ENCODE measurements around the gene TXNRD2. TPM values are rescaled to one million over a fixed set of nuclear protein-coding genes. Genes with fewer than 3 reads are reported as not detected.

Gene TXNRD2
- total RNA-seq, 2 experiments from 2014 or later = 24.7 to 28.9 TPM

DNA sequence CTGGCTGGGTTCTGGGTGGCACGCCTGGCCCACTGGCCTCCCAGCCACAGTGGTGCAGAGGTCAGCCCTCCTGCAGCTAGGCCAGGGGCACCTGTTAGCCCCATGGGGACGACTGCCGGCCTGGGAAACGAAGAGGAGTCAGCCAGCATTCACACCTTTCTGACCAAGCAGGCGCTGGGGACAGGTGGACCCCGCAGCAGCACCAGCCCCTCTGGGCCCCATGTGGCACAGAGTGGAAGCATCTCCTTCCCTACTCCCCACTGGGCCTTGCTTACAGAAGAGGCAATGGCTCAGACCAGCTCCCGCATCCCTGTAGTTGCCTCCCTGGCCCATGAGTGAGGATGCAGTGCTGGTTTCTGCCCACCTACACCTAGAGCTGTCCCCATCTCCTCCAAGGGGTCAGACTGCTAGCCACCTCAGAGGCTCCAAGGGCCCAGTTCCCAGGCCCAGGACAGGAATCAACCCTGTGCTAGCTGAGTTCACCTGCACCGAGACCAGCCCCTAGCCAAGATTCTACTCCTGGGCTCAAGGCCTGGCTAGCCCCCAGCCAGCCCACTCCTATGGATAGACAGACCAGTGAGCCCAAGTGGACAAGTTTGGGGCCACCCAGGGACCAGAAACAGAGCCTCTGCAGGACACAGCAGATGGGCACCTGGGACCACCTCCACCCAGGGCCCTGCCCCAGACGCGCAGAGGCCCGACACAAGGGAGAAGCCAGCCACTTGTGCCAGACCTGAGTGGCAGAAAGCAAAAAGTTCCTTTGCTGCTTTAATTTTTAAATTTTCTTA lies 27.7 kb upstream of the TXNRD2 start:
- no peak for DNase-seq (ENCODE audit: low spot score)
- Histone ChIP-seq H4K20me1 (ENCODE audit: insufficient read depth, low read length) (no peaks in the 10 kb centered on the region), H3K27ac (ENCODE audit: low read depth, low read length, poor library complexity, severe bottlenecking) (no peak overlapping the region), H3K4me2 (ENCODE audit: low read length) (no peak overlapping the region), H3K9me3 (ENCODE audit: low read length) (no peaks in the 10 kb centered on the region), H3K9me2 (ENCODE audit: insufficient read depth, low read length) (no peaks in the 10 kb centered on the region), H3K4me3 (ENCODE audit: low read depth, low read length, poor library complexity, severe bottlenecking) (no peak overlapping the region), H2AFZ (ENCODE audit: low read length) (no peak overlapping the region), H3K4me1 (ENCODE audit: insufficient read depth, low read length, poor library complexity, severe bottlenecking) (peaks cover 5% of the 10 kb centered on the region), H3K36me3 (ENCODE audit: insufficient read depth, low read length) (peaks cover 12% of the 10 kb centered on the region; the same call in 1 of the 2 replicates), H3K79me2 (ENCODE audit: insufficient read depth, low read depth, low read length) (no peaks in the 10 kb centered on the region)
- CTCF ChIA-PET (ENCODE audit: unreplicated experiment) = no interaction called here
- POLR2A ChIA-PET = no interaction called here
- TF ChIP-seq EZH2phosphoT487 (IDR thresholded peaks at IDR 0.05; ENCODE audit: borderline replicate concordance, low read depth, low read length) = no peak
- intact Hi-C loops (cut with micrococcal nuclease; ENCODE audit: unreplicated experiment) = no loop called here
- no TSS peak for BruUV-seq (replicated peaks)

DNA sequence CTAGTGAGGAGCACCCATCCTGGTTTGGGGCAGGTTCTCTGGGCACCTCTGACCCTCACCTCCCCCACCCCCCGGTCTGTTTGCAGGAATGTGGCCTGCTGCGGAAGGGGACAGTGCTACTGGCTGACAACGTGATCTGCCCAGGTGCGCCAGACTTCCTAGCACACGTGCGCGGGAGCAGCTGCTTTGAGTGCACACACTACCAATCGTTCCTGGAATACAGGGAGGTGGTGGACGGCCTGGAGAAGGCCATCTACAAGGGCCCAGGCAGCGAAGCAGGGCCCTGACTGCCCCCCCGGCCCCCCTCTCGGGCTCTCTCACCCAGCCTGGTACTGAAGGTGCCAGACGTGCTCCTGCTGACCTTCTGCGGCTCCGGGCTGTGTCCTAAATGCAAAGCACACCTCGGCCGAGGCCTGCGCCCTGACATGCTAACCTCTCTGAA lies 26.9 kb upstream of the TXNRD2 start:
- Histone ChIP-seq H3K9me3 (ENCODE audit: low read length) (no peaks in the 10 kb centered on the region), H4K20me1 (ENCODE audit: insufficient read depth, low read length) (no peaks in the 10 kb centered on the region), H3K4me1 (ENCODE audit: insufficient read depth, low read length, poor library complexity, severe bottlenecking) (no peaks in the 10 kb centered on the region), H3K36me3 (ENCODE audit: insufficient read depth, low read length) (peaks cover 19% of the 10 kb centered on the region; the same call in 1 of the 2 replicates), H3K4me3 (ENCODE audit: low read depth, low read length, poor library complexity, severe bottlenecking) (no peak overlapping the region), H3K27ac (ENCODE audit: low read depth, low read length, poor library complexity, severe bottlenecking) (no peak overlapping the region), H2AFZ (ENCODE audit: low read length) (no peak overlapping the region), H3K9me2 (ENCODE audit: insufficient read depth, low read length) (no peaks in the 10 kb centered on the region), H3K79me2 (ENCODE audit: insufficient read depth, low read depth, low read length) (no peaks in the 10 kb centered on the region), H3K4me2 (ENCODE audit: low read length) (no peak overlapping the region)
- ChIA-PET CTCF (ENCODE audit: unreplicated experiment) (no interaction called here), POLR2A (interaction anchor here (0.6 kb wide), 1 partner anchor 13 kb away, joined by 6 read pairs; no protein-coding TSS in a partner anchor)
- intact Hi-C loops (cut with micrococcal nuclease; ENCODE audit: unreplicated experiment) = no loop called here
- TF ChIP-seq EZH2phosphoT487 (IDR thresholded peaks at IDR 0.05; ENCODE audit: borderline replicate concordance, low read depth, low read length) = no peak
- TF ChIP-seq, protein P1, sequence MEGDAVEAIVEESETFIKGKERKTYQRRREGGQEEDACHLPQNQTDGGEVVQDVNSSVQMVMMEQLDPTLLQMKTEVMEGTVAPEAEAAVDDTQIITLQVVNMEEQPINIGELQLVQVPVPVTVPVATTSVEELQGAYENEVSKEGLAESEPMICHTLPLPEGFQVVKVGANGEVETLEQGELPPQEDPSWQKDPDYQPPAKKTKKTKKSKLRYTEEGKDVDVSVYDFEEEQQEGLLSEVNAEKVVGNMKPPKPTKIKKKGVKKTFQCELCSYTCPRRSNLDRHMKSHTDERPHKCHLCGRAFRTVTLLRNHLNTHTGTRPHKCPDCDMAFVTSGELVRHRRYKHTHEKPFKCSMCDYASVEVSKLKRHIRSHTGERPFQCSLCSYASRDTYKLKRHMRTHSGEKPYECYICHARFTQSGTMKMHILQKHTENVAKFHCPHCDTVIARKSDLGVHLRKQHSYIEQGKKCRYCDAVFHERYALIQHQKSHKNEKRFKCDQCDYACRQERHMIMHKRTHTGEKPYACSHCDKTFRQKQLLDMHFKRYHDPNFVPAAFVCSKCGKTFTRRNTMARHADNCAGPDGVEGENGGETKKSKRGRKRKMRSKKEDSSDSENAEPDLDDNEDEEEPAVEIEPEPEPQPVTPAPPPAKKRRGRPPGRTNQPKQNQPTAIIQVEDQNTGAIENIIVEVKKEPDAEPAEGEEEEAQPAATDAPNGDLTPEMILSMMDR (conservative IDR thresholded peaks at IDR 0.05; ENCODE audit: low read length) = no peak
- no TSS peak for BruUV-seq (replicated peaks)
- DNase-seq (ENCODE audit: low spot score) = no peak

DNA sequence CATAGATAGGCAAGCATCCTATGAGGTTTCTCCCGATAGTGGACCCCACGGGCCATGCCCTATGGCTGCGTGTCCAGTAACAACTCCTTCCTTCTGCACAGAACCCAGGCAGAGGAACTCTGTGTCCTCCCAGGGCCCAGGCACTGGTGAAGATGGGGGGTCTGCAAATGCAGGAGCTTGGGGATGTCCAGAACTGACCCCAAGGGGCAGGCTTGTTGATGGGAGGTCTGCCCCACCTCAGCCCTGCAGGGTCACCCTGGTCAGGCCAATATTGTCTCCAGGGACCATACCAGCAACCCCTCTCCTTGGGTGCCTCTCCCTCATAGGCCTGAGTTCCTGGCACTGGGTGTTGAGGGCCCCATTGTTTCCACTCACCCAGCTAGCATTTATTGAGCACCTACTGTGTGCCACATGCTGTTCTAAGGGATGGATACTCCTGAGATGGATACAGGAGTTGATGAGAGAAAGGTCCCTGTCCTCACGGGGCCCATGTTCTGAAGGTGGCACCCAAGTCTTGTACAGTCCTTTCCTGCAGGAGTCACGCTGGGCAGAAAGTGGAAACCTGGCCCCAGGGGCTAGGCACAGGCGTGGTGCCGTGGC lies 26.3 kb upstream of the TXNRD2 start:
- H4K20me1 ChIP-seq (ENCODE audit: insufficient read depth, low read length) = no peaks in the 10 kb centered on the region
- intact Hi-C loops (cut with micrococcal nuclease; ENCODE audit: unreplicated experiment) = no loop called here
- no peaks in the 10 kb centered on the region for H3K9me2 ChIP-seq (ENCODE audit: insufficient read depth, low read length)
- no peaks in the 10 kb centered on the region for H3K79me2 ChIP-seq (ENCODE audit: insufficient read depth, low read depth, low read length)
- no peak for DNase-seq (ENCODE audit: low spot score)
- no TSS peak for BruUV-seq (replicated peaks)
- TF ChIP-seq EZH2phosphoT487 (IDR thresholded peaks at IDR 0.05; ENCODE audit: borderline replicate concordance, low read depth, low read length) = no peak
- TF ChIP-seq, protein P1 (conservative IDR thresholded peaks at IDR 0.05; ENCODE audit: low read length) = no peak
- peaks cover 21% of the 10 kb centered on the region; the same call in 1 of the 2 replicates for H3K36me3 ChIP-seq (ENCODE audit: insufficient read depth, low read length)
- no peaks in the 10 kb centered on the region for H3K9me3 ChIP-seq (ENCODE audit: low read length)
- no peaks in the 10 kb centered on the region for H3K4me1 ChIP-seq (ENCODE audit: insufficient read depth, low read length, poor library complexity, severe bottlenecking)
- no peak overlapping the region for H2AFZ ChIP-seq (ENCODE audit: low read length)
- ChIA-PET CTCF (ENCODE audit: unreplicated experiment) (no interaction called here), POLR2A (interaction anchor here (0.6 kb wide), 1 partner anchor 12 kb away, joined by 6 read pairs; no protein-coding TSS in a partner anchor)
- H3K27ac ChIP-seq (ENCODE audit: low read depth, low read length, poor library complexity, severe bottlenecking) = no peak overlapping the region
- H3K4me3 ChIP-seq (ENCODE audit: low read depth, low read length, poor library complexity, severe bottlenecking) = no peak overlapping the region
- no peak overlapping the region for H3K4me2 ChIP-seq (ENCODE audit: low read length)

Data from OCI-LY7 (cell line).